ACHN (cell line): ENCODE measurements around the gene MC1R.

Experiments used
- DNase-seq: peaks from one replicate; pipeline ENCODE4 v3.0.0-alpha.2; 2015
- in situ Hi-C: cut with HindIII; loops from 2 replicates; pipeline ENCODE4 v1.10.0; 2017; ENCODE audit warnings: low sequenced_read_pairs, low pct_ligation_motif_present, low pct_unique_long_range_greater_than_20kb

MC1R gene

GRCh38 chr16:89893642-89894548 is 24.8 kb upstream of the MC1R start:
- no peak for DNase-seq
- in situ Hi-C loops = no loop called here

GRCh38 chr16:89895482-89896250 is 23.0 kb upstream of the MC1R start:
- in situ Hi-C loops = no loop called here
- no peak for DNase-seq

- no peak for DNase-seq
- in situ Hi-C loops = no loop called here
Measured at GRCh38 chr16:89897204-89897603, 21.5 kb upstream of the MC1R start.

GRCh38 chr16:89898201-89898967 is 20.3 kb upstream of the MC1R start:
- in situ Hi-C loops = no loop called here
- no peak for DNase-seq

GRCh38 chr16:89899879-89900481 is 18.7 kb upstream of the MC1R start:
- DNase-seq = no peak
- in situ Hi-C loops = no loop called here

- in situ Hi-C loops = no loop called here
- no peak for DNase-seq
Measured at GRCh38 chr16:89900885-89901284, 17.8 kb upstream of the MC1R start.

GRCh38 chr16:89902980-89903379 is 15.7 kb upstream of the MC1R start:
- DNase-seq = no peak
- in situ Hi-C loops = no loop called here

- no peak for DNase-seq
- in situ Hi-C loops = no loop called here
Measured at GRCh38 chr16:89903908-89904515, 14.7 kb upstream of the MC1R start.

- DNase-seq = no peak
- in situ Hi-C loops = no loop called here
Measured at GRCh38 chr16:89904606-89905510, 13.8 kb upstream of the MC1R start.

GRCh38 chr16:89905511-89906139 is 13.0 kb upstream of the MC1R start:
- in situ Hi-C loops = no loop called here
- DNase-seq = no peak

- no peak for DNase-seq
- in situ Hi-C loops = no loop called here
Measured at GRCh38 chr16:89906140-89907025, 12.3 kb upstream of the MC1R start.

- in situ Hi-C loops = no loop called here
- no peak for DNase-seq
Measured at GRCh38 chr16:89907055-89907814, 11.4 kb upstream of the MC1R start.

- no peak for DNase-seq
- in situ Hi-C loops = no loop called here
Measured at GRCh38 chr16:89908236-89908635, 10.4 kb upstream of the MC1R start.

GRCh38 chr16:89909777-89910716 is 8.6 kb upstream of the MC1R start:
- in situ Hi-C loops = no loop called here
- DNase-seq = peak; percentile 85
